CD4-positive, CD25-positive, alpha-beta regulatory T cell (primary cell): ENCODE data around the gene AKR1B1. TPM values are rescaled to one million over a fixed set of nuclear protein-coding genes. Genes with fewer than 3 reads are reported as not detected.

ENCODE experiments used
- ATAC-seq, 2 donors: fragments of 150-1000 bp; cut with Tn5 transposase; one replicate each; pipeline ENCODE4 v1.10.0; 2021; ENCODE audit warnings: low read depth in 2 of 2, moderate number of reproducible peaks in 2 of 2, moderate library complexity in 1 of 2
- DNase-seq, 3 donors: peaks; one replicate each; pipeline versions ENCODE4 v3.0.0 to v3.0.0-alpha.2; 2012 to 2022; ENCODE audit warnings: mixed read lengths in 1 of 3
- H3K27ac ChIP-seq: one replicate; pipeline ENCODE4 v1.7.0; 2013; ENCODE audit warnings: mild to moderate bottlenecking, low read length; ENCODE audit not compliant: insufficient read depth, poor library complexity, severe bottlenecking
- H3K27me3 ChIP-seq: one replicate; pipeline ENCODE4 v1.7.0; 2013; ENCODE audit warnings: low read length; ENCODE audit not compliant: control insufficient read depth, insufficient read depth
- H3K36me3 ChIP-seq: one replicate; pipeline ENCODE4 v1.7.0; 2013; ENCODE audit warnings: mild to moderate bottlenecking, low read length, moderate library complexity; ENCODE audit not compliant: control insufficient read depth, insufficient read depth
- H3K4me1 ChIP-seq: 2 replicates; pipeline ENCODE4 v1.7.0; 2013; ENCODE audit warnings: mild to moderate bottlenecking, low read length; ENCODE audit not compliant: insufficient read depth, control insufficient read depth, poor library complexity, severe bottlenecking
- H3K4me3 ChIP-seq: one replicate; pipeline ENCODE4 v1.7.0; 2013; ENCODE audit warnings: low read depth, mild to moderate bottlenecking, low read length, moderate library complexity
- H3K9me3 ChIP-seq, 2 experiments: 1 replicate in 1 of 2; 2 replicates in 1 of 2; pipeline ENCODE4 v1.7.0; 2013; ENCODE audit warnings: low read length in 2 of 2, mild to moderate bottlenecking in 1 of 2, moderate library complexity in 1 of 2; ENCODE audit not compliant: control insufficient read depth in 2 of 2
- H3K27ac Mint-ChIP-seq, 3 donors: one replicate each; pipeline ENCODE4 v1.8.0; 2020 to 2022; ENCODE audit warnings: mild to moderate bottlenecking in 3 of 3, mixed read lengths in 3 of 3, moderate library complexity in 2 of 3
- H3K27me3 Mint-ChIP-seq: one replicate; pipeline ENCODE4 v1.8.0; 2022; ENCODE audit warnings: mild to moderate bottlenecking, mixed read lengths
- H3K36me3 Mint-ChIP-seq: one replicate; pipeline ENCODE4 v1.8.0; 2020; ENCODE audit warnings: mixed read lengths
- H3K4me1 Mint-ChIP-seq, 4 donors: one replicate each; pipeline ENCODE4 v1.8.0; 2020 to 2022; ENCODE audit warnings: mixed read lengths in 4 of 4, mild to moderate bottlenecking in 1 of 4
- H3K4me3 Mint-ChIP-seq, 4 donors: one replicate each; pipeline ENCODE4 v1.8.0; 2020 to 2022; ENCODE audit warnings: mild to moderate bottlenecking in 4 of 4, mixed read lengths in 4 of 4, moderate library complexity in 3 of 4
- H3K9me3 Mint-ChIP-seq, 7 donors: one replicate each; pipeline ENCODE4 v1.8.0; 2020 to 2022; ENCODE audit warnings: mixed read lengths in 7 of 7, mild to moderate bottlenecking in 3 of 7, moderate library complexity in 2 of 7
- polyA plus RNA-seq, 4 donors: library from polyadenylated mRNA; unstranded; fragments of 300-500 nt; fragmentation: Illumina TruSeq; gene quantifications; one replicate each; pipeline ENCODE4 v1.2.3, GENCODE V29; 2021
- total RNA-seq: library from RNA; stranded (reverse); gene quantifications from one replicate; pipeline ENCODE4 v1.2.3, GENCODE V29; 2022

The AKR1B1 gene
- total RNA-seq = 44.6 TPM
- polyA plus RNA-seq = 100 to 1,000 TPM; 113 to 137 (median 115) TPM

GRCh38 chr7:134458806-134459698 lies at the start of gene AKR1B1:
Gene AKR1B1, minus strand, starts transcription at chr7:134459100. Its CDS starts 38 bp downstream, at chr7:134459062.
- Histone ChIP-seq H3K36me3 (no peaks in the 10 kb centered on the region), H3K4me3 (peak within 1 kb of the TSS; percentile 84), H3K27ac (peak within 1 kb of the TSS; percentile 58), H3K4me1 (peaks cover 30% of the 10 kb centered on the region), H3K27me3 (no peaks in the 10 kb centered on the region), H3K9me3 (peaks cover 2 to 6% of the 10 kb centered on the region in 2 experiments)
- peaks cover 0 to 2% (median 0%) of the 10 kb centered on the region in 7 donors for H3K9me3 Mint-ChIP-seq
- peaks cover 17 to 52% (median 39%) of the 10 kb centered on the region in 4 donors for H3K4me1 Mint-ChIP-seq
- H3K4me3 Mint-ChIP-seq = peak within 1 kb of the TSS; percentile 91 to 98 (median 92)
- ATAC-seq (peak; percentile 93 to 94), DNase-seq (peak; percentile 72 to 94 (median 85))
- H3K27me3 Mint-ChIP-seq = peaks cover 1% of the 10 kb centered on the region
- peak within 1 kb of the TSS; percentile 80 to 92 (median 90) for H3K27ac Mint-ChIP-seq
- peaks cover 9% of the 10 kb centered on the region for H3K36me3 Mint-ChIP-seq

GRCh38 chr7:134505856-134506255 lies 47.0 kb upstream of the AKR1B1 start:
- no peaks in the 10 kb centered on the region for H3K4me1 ChIP-seq
- DNase-seq (no peak), ATAC-seq (no peak)
- H3K4me3 ChIP-seq = no peak overlapping the region
- Mint-ChIP-seq H3K36me3 (no peaks in the 10 kb centered on the region), H3K4me3 (no peak overlapping the region), H3K27ac (no peak overlapping the region), H3K27me3 (peaks cover 15% of the 10 kb centered on the region), H3K9me3 (no peaks in the 10 kb centered on the region), H3K4me1 (no peaks in the 10 kb centered on the region)
- no peaks in the 10 kb centered on the region for H3K9me3 ChIP-seq
- no peaks in the 10 kb centered on the region for H3K27me3 ChIP-seq
- no peaks in the 10 kb centered on the region for H3K36me3 ChIP-seq
- H3K27ac ChIP-seq = no peak overlapping the region

GRCh38 chr7:134504660-134505164 lies 45.8 kb upstream of the AKR1B1 start:
- no peak for ATAC-seq

GRCh38 chr7:134502463-134503371 lies 43.8 kb upstream of the AKR1B1 start:
- H3K4me1 Mint-ChIP-seq = no peaks in the 10 kb centered on the region
- no peaks in the 10 kb centered on the region for H3K36me3 Mint-ChIP-seq
- no peaks in the 10 kb centered on the region for H3K9me3 Mint-ChIP-seq
- DNase-seq (no peak), ATAC-seq (no peak)
- Histone ChIP-seq H3K27me3 (no peaks in the 10 kb centered on the region), H3K36me3 (no peaks in the 10 kb centered on the region), H3K4me3 (no peak overlapping the region), H3K9me3 (no peaks in the 10 kb centered on the region), H3K4me1 (no peaks in the 10 kb centered on the region), H3K27ac (no peak overlapping the region)
- peaks cover 20% of the 10 kb centered on the region for H3K27me3 Mint-ChIP-seq
- H3K4me3 Mint-ChIP-seq = no peak overlapping the region
- H3K27ac Mint-ChIP-seq = no peak overlapping the region

More at GRCh38 chr7:134504660-134505164, 45.8 kb upstream of the AKR1B1 start:
- Mint-ChIP-seq H3K27ac (no peak overlapping the region), H3K27me3 (peaks cover 21% of the 10 kb centered on the region), H3K36me3 (no peaks in the 10 kb centered on the region), H3K9me3 (no peaks in the 10 kb centered on the region), H3K4me1 (no peaks in the 10 kb centered on the region), H3K4me3 (no peak overlapping the region)
- Histone ChIP-seq H3K27ac (no peak overlapping the region), H3K4me1 (no peaks in the 10 kb centered on the region), H3K36me3 (no peaks in the 10 kb centered on the region), H3K4me3 (no peak overlapping the region), H3K27me3 (no peaks in the 10 kb centered on the region), H3K9me3 (no peaks in the 10 kb centered on the region)
- DNase-seq = no peak

- Mint-ChIP-seq H3K36me3 (no peaks in the 10 kb centered on the region), H3K4me1 (no peaks in the 10 kb centered on the region), H3K27ac (no peak overlapping the region), H3K27me3 (peaks cover 20% of the 10 kb centered on the region), H3K4me3 (no peak overlapping the region), H3K9me3 (no peaks in the 10 kb centered on the region)
- H3K36me3 ChIP-seq = no peaks in the 10 kb centered on the region
- no peak for ATAC-seq
- no peaks in the 10 kb centered on the region for H3K4me1 ChIP-seq
- no peaks in the 10 kb centered on the region for H3K27me3 ChIP-seq
- H3K27ac ChIP-seq = no peak overlapping the region
- DNase-seq = no peak
- H3K9me3 ChIP-seq = no peaks in the 10 kb centered on the region
- no peak overlapping the region for H3K4me3 ChIP-seq
These were observed 42.1 kb upstream of the AKR1B1 start for GRCh38 chr7:134500982-134501381.

GRCh38 chr7:134500406-134500805 lies 41.5 kb upstream of the AKR1B1 start:
- Mint-ChIP-seq H3K4me3 (no peak overlapping the region), H3K27ac (no peak overlapping the region), H3K4me1 (no peaks in the 10 kb centered on the region), H3K9me3 (no peaks in the 10 kb centered on the region), H3K36me3 (no peaks in the 10 kb centered on the region), H3K27me3 (peaks cover 22% of the 10 kb centered on the region)
- Histone ChIP-seq H3K27ac (no peak overlapping the region), H3K9me3 (no peaks in the 10 kb centered on the region), H3K36me3 (no peaks in the 10 kb centered on the region), H3K4me3 (no peak overlapping the region), H3K4me1 (no peaks in the 10 kb centered on the region), H3K27me3 (no peaks in the 10 kb centered on the region)
- DNase-seq (no peak), ATAC-seq (no peak)

GRCh38 chr7:134495546-134495945 lies 36.6 kb upstream of the AKR1B1 start:
- no peak overlapping the region for H3K4me3 Mint-ChIP-seq
- H3K9me3 Mint-ChIP-seq = no peaks in the 10 kb centered on the region
- H3K36me3 Mint-ChIP-seq = no peaks in the 10 kb centered on the region
- H3K4me1 Mint-ChIP-seq = no peaks in the 10 kb centered on the region
- Histone ChIP-seq H3K27me3 (peaks cover 14% of the 10 kb centered on the region), H3K27ac (no peak overlapping the region), H3K4me1 (no peaks in the 10 kb centered on the region), H3K4me3 (no peak overlapping the region), H3K36me3 (no peaks in the 10 kb centered on the region), H3K9me3 (no peaks in the 10 kb centered on the region)
- no peak overlapping the region for H3K27ac Mint-ChIP-seq
- DNase-seq (no peak), ATAC-seq (no peak)
- peaks cover 14% of the 10 kb centered on the region for H3K27me3 Mint-ChIP-seq
